GF-D8 (cell line): ENCODE data around the gene MMP13.
"Not testable (repeated sequence)": the region's sequence is repeated elsewhere in the genome, so short reads cannot be mapped to it uniquely, and the experiment has no call there.

Experiments used
- DNase-seq: peaks from one replicate; lab custom pipeline; 2025; lab: John Stamatoyannopoulos, UW

The MMP13 gene

GRCh38 chr11:102955624-102956023 lies at the start of gene MMP13:
Gene MMP13, minus strand, starts transcription at chr11:102955732. Its CDS starts 27 bp downstream, at chr11:102955705.
- DNase-seq = no peak

GRCh38 chr11:103004234-103004633 lies 48.7 kb upstream of the MMP13 start:
- not testable (repeated sequence) for DNase-seq

GRCh38 chr11:102994105-102994504 lies 38.6 kb upstream of the MMP13 start:
- no peak for DNase-seq

- no peak for DNase-seq
These were observed 36.2 kb upstream of the MMP13 start for GRCh38 chr11:102991776-102992175.

- DNase-seq = no peak
These were observed 34.6 kb upstream of the MMP13 start for GRCh38 chr11:102990145-102990544.

- DNase-seq = no peak
These were observed 34.0 kb upstream of the MMP13 start for GRCh38 chr11:102989379-102990047.

GRCh38 chr11:102986815-102987214 lies 31.3 kb upstream of the MMP13 start:
- DNase-seq = no peak

- DNase-seq = no peak
These were observed 30.3 kb upstream of the MMP13 start for GRCh38 chr11:102985850-102986249.

- no peak for DNase-seq
These were observed 28.0 kb upstream of the MMP13 start for GRCh38 chr11:102983486-102983885.

GRCh38 chr11:102981324-102981910 lies 25.9 kb upstream of the MMP13 start:
- no peak for DNase-seq

GRCh38 chr11:102974552-102975280 lies 19.2 kb upstream of the MMP13 start:
- no peak for DNase-seq

GRCh38 chr11:102973698-102974097 lies 18.2 kb upstream of the MMP13 start:
- not testable (repeated sequence) for DNase-seq

- no peak for DNase-seq
These were observed 17.3 kb upstream of the MMP13 start for GRCh38 chr11:102972853-102973252.

- DNase-seq = no peak
These were observed 16.2 kb upstream of the MMP13 start for GRCh38 chr11:102971766-102972165.

- DNase-seq = no peak
These were observed 12.0 kb upstream of the MMP13 start for GRCh38 chr11:102967497-102967896.

- no peak for DNase-seq
These were observed 10.5 kb upstream of the MMP13 start for GRCh38 chr11:102966011-102966410.

- no peak for DNase-seq
These were observed 9.3 kb upstream of the MMP13 start for GRCh38 chr11:102964867-102965266.

- no peak for DNase-seq
These were observed 2.4 kb upstream of the MMP13 start for GRCh38 chr11:102957953-102958352.

GRCh38 chr11:102950622-102951081 lies 4.9 kb downstream of the MMP13 start:
- DNase-seq = no peak

- DNase-seq = no peak
These were observed 9.3 kb downstream of the MMP13 start for GRCh38 chr11:102946237-102946636.

- peak; percentile 61 for DNase-seq
These were observed 14.6 kb downstream of the MMP13 start for GRCh38 chr11:102940714-102941588.

GRCh38 chr11:102936864-102937509 lies 18.5 kb downstream of the MMP13 start:
- no peak for DNase-seq
